Urothelium cell line (cell line): ENCODE results near the gene HES3.

ENCODE experiments used
- DNase-seq: peaks from one replicate; pipeline ENCODE4 v3.0.0; 2011; ENCODE audit warnings: low spot score, mixed read lengths
- FAIRE-seq: peaks from 2 replicates; lab custom pipeline; 2011; peaks lifted over from hg19 to GRCh38; lab: Jason Lieb, UNC

Gene HES3

GRCh38 chr1:6260961-6261614 is 17.1 kb downstream of the HES3 start, which contains the start of gene GPR153:
Gene GPR153, minus strand, starts transcription at chr1:6261098. Its CDS starts 6,193 bp downstream, at chr1:6254905.
- FAIRE-seq (no peak), DNase-seq (peak; percentile 69)

- FAIRE-seq: no peak
Observed at GRCh38 chr1:6261615-6261995, 17.6 kb downstream of the HES3 start.

GRCh38 chr1:6262555-6263420 is 18.8 kb downstream of the HES3 start:
- no peak for FAIRE-seq
- DNase-seq: no peak

More at GRCh38 chr1:6261615-6261995, 17.6 kb downstream of the HES3 start:
- DNase-seq: no peak

GRCh38 chr1:6263716-6264115 is 19.7 kb downstream of the HES3 start:
- FAIRE-seq: no peak
- no peak for DNase-seq

- DNase-seq: no peak
Observed at GRCh38 chr1:6265151-6265550, 21.2 kb downstream of the HES3 start.

GRCh38 chr1:6266641-6267040 is 22.7 kb downstream of the HES3 start:
- FAIRE-seq: no peak
- DNase-seq: no peak

More at GRCh38 chr1:6265151-6265550, 21.2 kb downstream of the HES3 start:
- no peak for FAIRE-seq

GRCh38 chr1:6267686-6268322 is 23.8 kb downstream of the HES3 start:
- DNase-seq: no peak
- FAIRE-seq: no peak

- no peak for FAIRE-seq
- DNase-seq: no peak
Observed at GRCh38 chr1:6268415-6268814, 24.4 kb downstream of the HES3 start.

- FAIRE-seq (no peak), DNase-seq (no peak)
Observed at GRCh38 chr1:6269296-6269695, 25.3 kb downstream of the HES3 start.

- DNase-seq: no peak
Observed at GRCh38 chr1:6269720-6270400, 25.9 kb downstream of the HES3 start.

GRCh38 chr1:6270401-6270800 is 26.4 kb downstream of the HES3 start:
- FAIRE-seq (no peak), DNase-seq (no peak)

More at GRCh38 chr1:6269720-6270400, 25.9 kb downstream of the HES3 start:
- no peak for FAIRE-seq

GRCh38 chr1:6271006-6271405 is 27.0 kb downstream of the HES3 start:
- no peak for FAIRE-seq

GRCh38 chr1:6271554-6271953 is 27.6 kb downstream of the HES3 start:
- DNase-seq (no peak), FAIRE-seq (no peak)

More at GRCh38 chr1:6271006-6271405, 27.0 kb downstream of the HES3 start:
- no peak for DNase-seq

GRCh38 chr1:6272452-6272851 is 28.5 kb downstream of the HES3 start:
- no peak for DNase-seq
- FAIRE-seq: no peak

GRCh38 chr1:6272868-6273267 is 28.9 kb downstream of the HES3 start:
- FAIRE-seq (no peak), DNase-seq (no peak)

- no peak for FAIRE-seq
- DNase-seq: peak; percentile 53
Observed at GRCh38 chr1:6273380-6273891, 29.5 kb downstream of the HES3 start.

- DNase-seq: no peak
- FAIRE-seq: no peak
Observed at GRCh38 chr1:6274102-6274501, 30.1 kb downstream of the HES3 start.

GRCh38 chr1:6274622-6275139 is 30.7 kb downstream of the HES3 start:
- no peak for FAIRE-seq

GRCh38 chr1:6275826-6276782 is 32.1 kb downstream of the HES3 start:
- DNase-seq (no peak), FAIRE-seq (no peak)

More at GRCh38 chr1:6274622-6275139, 30.7 kb downstream of the HES3 start:
- no peak for DNase-seq
